ENCODE measurements around the gene DOCK8.
"Not testable (repeated sequence)": the region's sequence is repeated elsewhere in the genome, so short reads cannot be mapped to it uniquely, and the experiment has no call there.

DNA sequence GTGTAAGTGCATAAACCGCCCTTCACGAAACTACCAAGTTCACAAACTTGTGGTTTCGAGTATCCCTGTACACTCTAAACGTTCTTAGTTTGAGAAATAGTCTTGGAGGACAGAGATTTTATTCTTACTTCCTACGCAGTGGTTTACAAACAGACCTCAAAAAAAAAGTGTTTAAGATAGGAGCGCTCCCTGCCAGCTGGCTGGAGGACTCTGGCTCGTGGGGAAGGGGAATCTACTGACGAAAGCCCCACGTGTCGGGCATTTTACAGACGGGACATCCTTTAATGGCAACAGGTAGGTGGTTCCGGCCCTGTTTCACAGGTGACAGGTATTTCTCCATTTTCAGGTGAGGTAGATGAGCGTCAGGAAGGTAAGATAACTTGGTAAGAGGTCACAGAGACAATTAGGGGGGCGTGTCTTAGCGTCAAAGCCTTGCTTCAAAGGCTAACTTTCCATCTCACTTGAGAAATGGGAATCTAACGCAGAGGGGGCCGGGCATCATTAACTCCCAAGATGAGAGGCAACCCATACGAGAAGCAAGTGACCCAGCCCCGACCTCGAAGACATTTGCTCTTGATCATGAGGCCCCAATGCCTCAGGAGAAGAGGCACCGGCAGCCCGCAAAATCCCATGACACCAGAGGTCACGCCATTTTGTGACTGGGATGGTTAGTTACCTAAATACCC lies 36.4 kb upstream of the DOCK8 start:
- TF ChIP-seq, protein P1, sequence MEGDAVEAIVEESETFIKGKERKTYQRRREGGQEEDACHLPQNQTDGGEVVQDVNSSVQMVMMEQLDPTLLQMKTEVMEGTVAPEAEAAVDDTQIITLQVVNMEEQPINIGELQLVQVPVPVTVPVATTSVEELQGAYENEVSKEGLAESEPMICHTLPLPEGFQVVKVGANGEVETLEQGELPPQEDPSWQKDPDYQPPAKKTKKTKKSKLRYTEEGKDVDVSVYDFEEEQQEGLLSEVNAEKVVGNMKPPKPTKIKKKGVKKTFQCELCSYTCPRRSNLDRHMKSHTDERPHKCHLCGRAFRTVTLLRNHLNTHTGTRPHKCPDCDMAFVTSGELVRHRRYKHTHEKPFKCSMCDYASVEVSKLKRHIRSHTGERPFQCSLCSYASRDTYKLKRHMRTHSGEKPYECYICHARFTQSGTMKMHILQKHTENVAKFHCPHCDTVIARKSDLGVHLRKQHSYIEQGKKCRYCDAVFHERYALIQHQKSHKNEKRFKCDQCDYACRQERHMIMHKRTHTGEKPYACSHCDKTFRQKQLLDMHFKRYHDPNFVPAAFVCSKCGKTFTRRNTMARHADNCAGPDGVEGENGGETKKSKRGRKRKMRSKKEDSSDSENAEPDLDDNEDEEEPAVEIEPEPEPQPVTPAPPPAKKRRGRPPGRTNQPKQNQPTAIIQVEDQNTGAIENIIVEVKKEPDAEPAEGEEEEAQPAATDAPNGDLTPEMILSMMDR (IDR thresholded peaks at IDR 0.05): not testable (repeated sequence)
- not testable (repeated sequence) for TF ChIP-seq POLR2A (IDR thresholded peaks at IDR 0.05)
